ENCODE measurements around the gene AGO4.
"Not testable (repeated sequence)": the region's sequence is repeated elsewhere in the genome, so short reads cannot be mapped to it uniquely, and the experiment has no call there.

Gene AGO4

DNA sequence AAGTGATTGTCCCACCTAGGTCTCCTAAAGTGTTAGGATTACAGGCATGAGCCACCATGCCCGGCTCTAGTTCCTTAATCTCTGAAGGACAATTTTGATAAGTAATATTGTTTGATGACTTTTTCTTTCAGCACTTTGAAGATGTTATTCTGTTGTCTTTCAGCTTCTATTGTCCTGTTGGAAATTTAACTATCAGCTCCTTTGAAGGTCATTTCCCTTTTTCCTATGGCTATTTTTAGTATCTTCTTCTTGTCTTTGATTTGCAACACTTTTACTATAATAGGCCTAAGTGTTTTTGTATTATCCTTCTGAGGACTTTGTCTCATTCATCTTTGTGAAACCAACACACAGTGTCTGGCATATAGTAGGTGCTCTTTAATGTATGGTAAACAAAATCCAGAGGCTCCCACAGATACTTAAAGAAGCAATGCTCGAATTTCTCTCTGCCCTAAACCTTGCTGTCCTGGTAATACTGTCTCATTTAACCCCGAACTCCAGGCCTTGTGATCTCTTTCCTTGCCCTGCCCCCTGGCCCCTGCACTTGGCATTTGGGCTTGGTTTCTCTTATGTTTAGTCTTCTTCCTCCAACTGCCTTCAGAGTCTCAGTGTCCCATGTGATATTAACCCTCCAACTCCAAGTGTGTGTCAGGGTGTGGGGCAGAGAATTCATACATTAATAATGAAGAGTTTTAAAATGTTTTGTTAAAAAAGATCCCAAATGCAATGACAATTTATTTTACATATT, 56.2 kb downstream of the AGO4 start:
- no peak for FAIRE-seq
- no peak for DNase-seq (ENCODE audit: insufficient read length, low spot score)

DNA sequence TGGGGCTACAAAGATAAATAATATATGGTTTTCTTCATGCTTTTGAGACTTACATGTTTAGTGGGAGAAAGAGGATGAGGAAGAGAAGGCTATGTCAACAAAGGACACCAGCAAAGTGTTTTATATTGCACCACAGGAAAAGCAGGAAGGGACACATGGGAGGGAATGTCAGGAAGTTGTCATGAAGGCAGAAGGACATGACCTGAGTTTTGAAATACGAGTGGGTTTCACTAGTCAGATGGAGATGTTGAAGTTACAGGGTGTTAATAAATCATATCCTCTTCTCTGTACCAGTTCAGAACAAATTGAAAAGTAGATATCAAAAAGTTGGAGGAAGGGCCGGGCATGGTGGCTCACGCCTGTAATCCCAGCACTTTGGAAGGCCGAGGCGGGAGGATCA, 57.0 kb downstream of the AGO4 start:
- no peak for FAIRE-seq
- no peak for DNase-seq (ENCODE audit: insufficient read length, low spot score)

DNA sequence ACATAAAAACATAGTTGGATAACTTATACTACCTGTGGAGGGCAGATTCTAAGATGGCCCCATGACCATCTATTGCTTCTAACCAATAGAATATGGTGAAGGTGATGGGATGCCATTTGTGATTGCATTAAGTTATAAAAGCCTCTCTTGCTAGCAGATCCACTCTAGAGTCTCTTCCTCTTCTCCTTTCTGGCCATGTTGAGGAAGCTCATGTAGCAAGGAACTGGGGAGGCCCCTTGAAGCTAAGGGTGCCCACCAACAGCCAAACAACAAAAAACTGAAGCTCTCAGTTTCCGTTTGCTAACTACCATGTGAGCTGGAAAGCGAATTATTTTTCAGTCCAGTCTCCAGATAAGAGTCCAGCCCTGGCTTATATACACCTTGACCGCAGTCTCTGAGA, 59.2 kb downstream of the AGO4 start:
- DNase-seq (ENCODE audit: insufficient read length, low spot score): no peak
- FAIRE-seq: no peak

DNA sequence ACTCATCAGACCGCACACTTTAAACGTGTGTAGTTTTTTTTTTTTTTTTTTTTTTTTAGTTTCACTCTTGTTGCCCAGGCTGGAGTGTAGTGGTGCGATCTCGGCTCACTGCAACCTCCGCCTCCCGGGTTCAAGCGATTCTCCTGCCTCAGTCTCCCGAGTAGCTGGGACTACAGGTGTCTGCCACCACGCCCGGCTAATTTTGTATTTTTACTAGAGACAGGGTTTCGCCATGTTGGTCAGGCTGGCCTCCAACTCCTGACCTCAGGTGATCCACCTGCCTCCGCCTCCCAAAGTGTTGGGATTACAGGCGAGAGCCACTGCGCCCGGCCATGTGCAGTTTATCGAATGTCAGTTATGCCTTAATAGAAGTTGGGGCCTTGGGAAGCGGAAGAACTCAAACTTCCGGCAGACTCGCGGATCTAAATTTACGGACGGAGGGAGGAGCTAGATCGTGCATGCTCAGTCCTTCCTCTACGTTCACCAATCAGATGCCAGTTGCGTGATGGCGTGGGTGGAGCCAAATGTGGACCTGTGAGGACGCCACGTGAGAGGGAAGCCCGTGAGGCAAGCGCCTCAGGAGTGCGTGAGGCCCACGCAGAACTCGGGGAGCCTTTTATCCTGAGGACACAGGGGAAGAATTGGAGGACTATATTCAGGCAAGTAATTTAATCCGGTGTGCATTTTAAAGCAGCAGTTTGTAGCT, 61.6 kb downstream of the AGO4 start:
- FAIRE-seq; DNase-seq (ENCODE audit: insufficient read length, low spot score): not testable (repeated sequence)

DNA sequence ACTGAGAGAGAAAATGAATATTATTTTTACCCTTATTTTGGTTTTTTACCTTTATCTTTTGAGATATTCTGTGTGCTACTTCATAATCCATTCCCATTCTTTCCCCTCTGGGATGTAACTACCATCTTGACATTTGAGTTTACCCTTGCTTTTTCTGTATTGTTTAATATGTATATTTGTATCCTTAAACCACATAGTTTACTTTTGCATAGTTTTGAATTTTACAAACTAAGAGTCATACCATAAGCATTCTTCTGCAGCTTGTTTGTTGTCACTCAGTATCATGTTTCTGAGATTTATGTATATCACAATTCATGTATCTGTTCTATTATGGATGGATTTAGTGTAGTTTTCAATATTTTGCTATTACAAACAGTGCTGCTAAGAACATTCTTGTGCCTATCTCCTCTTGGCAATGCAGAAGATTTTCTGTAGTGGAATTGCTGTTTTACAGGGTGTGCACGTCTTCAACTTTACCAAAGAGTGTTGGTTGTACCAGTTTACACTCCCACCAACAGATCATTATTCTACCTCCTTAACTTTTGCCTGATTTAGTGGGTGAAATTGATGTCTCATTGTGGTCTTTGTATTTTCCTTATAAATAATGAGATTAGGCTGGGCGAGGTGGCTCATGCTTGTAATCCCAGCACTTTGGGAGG, 63.0 kb downstream of the AGO4 start:
- FAIRE-seq (no peak), DNase-seq (ENCODE audit: insufficient read length, low spot score) (no peak)

DNA sequence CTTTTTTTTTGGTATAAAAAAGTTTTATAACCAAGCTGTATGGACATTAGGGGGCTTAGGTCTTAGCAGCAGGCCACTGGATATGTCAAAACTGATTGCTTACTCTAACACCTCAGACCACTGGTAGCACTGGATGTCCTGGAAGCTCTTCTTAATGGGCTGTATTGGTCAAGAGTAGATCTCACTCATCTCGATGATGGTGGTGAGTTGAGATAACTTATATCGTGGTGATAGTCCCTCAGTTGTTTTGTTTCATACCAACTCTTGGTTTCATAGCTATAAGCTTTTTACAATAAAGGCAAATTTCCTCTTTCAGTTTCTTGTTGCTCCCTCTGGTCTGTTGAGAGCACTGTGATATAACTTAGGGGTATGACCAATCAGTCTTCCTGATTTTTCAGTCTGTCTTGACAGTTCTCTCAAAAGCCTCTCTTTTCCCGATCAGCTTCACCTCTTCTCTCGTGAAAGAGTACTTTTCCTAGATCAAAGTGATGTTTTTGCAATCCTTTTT, 65.5 kb downstream of the AGO4 start:
- peak; percentile 73 for FAIRE-seq
- no peak for DNase-seq (ENCODE audit: insufficient read length, low spot score)

DNA sequence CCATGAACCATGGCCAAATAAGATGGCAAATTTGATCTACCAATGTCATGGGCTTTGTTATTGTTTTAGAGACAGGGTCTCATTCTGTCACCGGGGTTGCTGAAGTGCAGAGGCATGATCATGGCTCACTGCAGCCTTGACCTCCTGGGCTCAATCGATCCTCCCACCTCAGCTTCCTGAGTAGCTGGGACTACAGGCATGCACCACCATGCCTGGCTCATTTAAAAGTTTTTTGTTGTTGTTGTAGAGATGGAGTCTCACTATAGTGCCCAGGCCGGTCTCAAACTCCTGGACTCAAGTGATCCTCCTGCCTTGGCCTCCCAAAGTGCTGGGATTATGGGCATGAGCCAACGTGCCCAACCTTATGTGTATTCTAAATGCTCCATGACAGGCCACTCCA, 66.3 kb downstream of the AGO4 start:
- not testable (repeated sequence) for FAIRE-seq

DNA sequence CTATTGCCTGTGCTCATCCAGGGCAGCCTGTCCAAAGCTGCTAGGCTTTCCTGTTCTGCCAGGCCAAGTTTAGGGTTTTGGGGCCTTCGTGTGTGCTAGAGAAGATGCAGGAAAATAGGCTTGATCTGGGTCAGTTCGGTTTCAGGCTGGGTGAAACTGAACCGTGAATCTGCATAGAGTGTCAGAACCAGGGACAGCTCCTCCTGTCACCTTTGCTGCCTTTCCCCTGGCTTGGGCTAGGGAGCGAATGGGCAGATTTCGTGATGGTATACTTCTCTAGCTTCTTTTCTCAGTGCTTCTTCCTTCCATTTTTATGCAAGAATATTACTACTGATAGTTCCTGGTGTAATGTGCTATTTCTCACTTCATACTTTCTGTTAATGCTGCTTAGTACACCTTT, 69.2 kb downstream of the AGO4 start:
- no peak for FAIRE-seq
- no peak for DNase-seq (ENCODE audit: insufficient read length, low spot score)

More for the DNA sequence above, 66.3 kb downstream of the AGO4 start:
- not testable (repeated sequence) for DNase-seq (ENCODE audit: insufficient read length, low spot score)

DNA sequence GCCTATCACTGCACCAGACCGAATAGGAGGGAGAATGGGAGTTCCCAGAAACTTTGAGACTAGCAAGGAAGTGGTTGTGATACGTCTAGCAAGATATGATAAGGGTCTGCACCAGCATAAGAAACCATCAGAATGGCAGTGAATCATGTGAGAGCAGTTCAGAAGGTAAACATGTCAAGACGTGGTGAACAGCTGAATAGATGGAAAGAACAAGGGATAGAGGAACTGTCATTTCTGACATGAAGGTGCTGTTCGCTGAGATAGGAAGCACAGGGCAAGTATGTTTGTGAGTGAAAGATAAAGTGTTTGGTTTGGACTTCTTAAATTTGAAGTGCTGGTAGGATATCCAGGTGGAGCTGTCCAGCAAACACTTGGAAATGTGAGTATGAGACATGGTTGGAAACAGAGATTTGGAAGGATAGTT, 74.0 kb downstream of the AGO4 start:
- no peak for DNase-seq (ENCODE audit: insufficient read length, low spot score)
- no peak for FAIRE-seq

DNA sequence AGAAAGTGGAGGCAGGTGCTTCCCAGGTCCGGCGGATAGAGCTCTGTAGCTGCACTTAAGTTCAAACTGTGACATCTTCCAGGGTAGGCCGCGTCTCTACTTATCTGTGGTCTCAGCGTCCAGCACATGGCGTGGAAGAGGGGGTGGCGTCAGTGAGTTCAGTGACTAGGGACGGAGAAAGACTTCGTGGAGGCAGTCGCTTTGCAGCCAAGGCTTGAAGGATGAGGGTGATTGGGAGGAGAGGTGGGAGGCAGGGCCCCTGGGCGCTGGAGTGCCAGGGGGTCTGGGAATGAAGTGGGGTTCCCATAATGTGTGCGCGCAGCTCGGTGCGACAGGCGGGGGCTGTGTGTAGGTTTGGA, 74.7 kb downstream of the AGO4 start:
- FAIRE-seq (no peak), DNase-seq (ENCODE audit: insufficient read length, low spot score) (no peak)

DNA sequence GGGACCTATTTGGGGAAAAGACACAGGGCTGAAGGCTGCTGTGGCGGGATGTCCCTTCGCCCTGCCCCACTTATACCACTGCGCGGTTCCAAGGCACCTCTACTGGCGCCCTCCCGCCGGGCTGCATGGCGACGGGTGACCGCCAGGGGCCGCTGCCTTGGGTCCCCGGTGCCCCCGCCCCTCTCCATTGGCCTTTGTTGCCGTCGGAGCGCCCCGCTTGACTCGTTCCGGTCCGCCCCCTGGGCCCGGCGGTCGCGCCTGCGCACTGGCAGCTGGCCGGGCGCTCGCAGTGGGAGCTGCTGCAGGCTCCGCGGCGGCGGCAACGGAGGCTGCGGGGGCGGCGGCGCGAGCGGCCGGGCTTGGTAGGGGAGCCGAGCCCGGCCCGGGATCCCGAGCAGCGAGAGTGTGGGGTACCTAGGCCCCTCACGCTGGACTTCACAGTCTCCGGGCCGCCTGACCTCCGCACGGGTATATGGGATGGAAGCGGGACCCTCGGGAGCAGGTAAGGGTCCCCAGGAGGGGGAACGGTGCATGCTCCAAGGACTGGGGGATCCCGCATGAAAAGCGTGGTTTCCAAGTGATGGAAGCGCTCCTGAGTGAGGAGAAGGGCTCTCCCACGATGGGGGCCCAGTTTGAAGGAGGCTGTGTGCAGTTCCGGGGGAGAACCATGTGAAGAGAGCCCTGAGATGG, 75.3 kb downstream of the AGO4 start, which contains the start of gene AGO1:
TSS of gene AGO1 (plus strand) at position 265 of the 690 bp plus-strand sequence. CDS start at position 478, 213 bp downstream.
- peak; percentile 86 for FAIRE-seq
- DNase-seq (ENCODE audit: insufficient read length, low spot score): peak; percentile 98

DNA sequence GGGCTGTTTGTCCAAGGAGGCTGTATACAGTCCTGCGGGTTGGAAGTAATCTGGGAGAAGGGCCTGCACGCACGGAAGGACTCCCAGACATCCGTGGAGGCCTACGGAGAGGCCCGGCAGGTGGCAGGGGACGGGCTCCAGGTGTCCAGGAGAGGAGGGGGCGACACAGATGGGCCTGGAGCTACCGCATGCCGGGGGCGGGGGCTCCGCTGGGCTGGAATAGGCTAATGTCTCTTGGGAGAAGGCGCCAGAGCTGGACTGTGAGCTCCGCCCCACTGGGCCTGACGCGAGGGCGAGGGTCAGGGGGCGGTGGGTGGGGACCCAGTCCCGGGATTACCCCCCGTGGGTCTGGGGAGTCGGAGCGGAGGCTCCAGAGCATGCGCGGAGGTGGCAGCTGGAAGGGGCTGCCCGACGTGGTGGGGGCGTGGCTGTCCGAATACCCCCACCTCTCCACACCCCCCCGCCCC, 75.9 kb downstream of the AGO4 start:
- FAIRE-seq (peak; percentile 44), DNase-seq (ENCODE audit: insufficient read length, low spot score) (peak; percentile 25)

DNA sequence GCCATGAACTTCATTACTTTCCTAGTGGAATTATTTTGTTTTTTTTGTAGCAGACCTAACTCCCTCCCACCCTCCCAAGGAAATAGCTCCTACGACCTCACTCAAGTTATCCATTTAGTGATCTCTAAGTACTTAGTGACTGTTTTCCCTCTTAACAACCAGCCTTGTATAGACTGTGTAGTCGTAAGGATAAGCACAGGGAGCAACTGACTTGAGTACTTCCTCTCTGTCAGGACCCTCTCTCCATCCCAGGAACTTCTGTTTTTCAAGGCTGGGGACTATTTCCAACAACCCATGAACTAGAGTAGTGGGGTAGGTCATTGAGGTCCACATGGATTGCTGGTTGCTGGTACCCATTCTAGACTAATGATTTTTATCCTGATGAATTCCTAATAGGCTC, 77.1 kb downstream of the AGO4 start:
- FAIRE-seq (no peak), DNase-seq (ENCODE audit: insufficient read length, low spot score) (no peak)

DNA sequence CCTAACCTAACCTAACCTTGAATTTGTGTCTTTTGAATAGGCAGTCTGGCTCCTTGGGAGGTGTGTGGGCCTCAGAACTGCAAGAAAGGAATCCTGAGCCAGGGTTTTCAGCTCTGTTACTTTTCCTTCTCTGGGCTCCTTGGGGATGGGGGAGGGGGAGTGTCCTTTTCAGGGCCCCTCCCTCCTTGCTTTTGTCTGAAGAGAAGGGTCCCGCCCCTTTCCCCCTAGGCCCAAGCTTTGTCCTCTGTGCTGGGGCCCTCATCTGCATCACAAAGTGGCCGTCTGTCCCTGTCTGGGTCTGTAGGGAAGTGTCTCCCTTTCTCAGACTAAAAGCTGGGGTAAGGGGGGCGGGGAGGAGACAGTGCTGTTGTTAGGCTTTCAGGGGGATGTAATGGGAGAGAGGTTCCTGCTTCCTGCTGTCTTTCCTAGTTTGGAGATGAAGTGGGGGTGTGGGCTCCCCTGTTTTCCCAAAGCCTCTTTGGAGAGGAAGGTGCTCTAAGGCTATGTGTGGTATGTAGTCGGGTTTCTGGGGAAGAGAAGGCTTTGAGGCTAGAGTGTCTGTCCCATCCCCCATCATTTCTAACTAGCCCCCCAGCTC, 78.2 kb downstream of the AGO4 start:
- FAIRE-seq (no peak), DNase-seq (ENCODE audit: insufficient read length, low spot score) (no peak)

DNA sequence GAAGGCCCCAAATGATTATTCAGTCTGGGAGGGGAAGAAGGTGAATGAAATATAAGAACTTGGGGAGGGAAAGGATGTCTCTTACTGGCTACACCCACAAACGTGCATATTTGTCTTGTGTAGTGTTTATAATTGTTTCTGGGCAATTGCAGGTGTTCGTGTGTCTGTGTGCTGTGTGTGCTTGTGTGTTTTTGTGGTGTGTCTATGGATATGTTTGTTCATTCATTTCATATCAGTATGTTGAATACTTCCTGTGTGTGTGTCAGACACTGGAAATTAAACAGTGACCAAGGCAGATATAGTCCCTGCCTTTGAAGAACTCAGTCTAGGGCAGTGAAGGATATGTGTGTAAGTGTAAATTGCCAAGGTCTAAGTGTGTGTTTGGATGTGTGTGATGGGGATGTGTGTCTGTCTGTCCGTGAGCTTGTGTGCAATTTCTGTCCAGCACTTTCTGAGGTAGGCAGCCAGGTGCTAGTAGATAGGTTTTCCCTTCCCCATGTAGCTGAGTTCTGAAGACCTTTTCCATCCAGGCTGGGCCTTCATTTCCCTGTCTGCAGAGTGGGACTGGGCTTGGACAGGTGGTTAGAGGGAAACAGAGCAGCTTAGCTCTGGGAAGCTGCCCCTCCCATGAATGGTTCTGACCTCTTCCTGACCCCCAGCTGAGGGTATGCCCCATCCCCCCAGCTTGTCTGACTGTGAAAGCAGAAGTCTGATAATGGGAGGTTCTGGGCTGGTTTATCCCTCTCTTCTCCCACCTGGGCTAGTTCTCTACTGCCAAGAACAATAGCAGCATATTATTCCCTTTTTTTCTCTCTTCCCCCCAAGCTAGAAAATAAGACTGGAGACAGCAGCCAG, 79.0 kb downstream of the AGO4 start:
- DNase-seq (ENCODE audit: insufficient read length, low spot score) (peak; percentile 33), FAIRE-seq (peak; percentile 57)

DNA sequence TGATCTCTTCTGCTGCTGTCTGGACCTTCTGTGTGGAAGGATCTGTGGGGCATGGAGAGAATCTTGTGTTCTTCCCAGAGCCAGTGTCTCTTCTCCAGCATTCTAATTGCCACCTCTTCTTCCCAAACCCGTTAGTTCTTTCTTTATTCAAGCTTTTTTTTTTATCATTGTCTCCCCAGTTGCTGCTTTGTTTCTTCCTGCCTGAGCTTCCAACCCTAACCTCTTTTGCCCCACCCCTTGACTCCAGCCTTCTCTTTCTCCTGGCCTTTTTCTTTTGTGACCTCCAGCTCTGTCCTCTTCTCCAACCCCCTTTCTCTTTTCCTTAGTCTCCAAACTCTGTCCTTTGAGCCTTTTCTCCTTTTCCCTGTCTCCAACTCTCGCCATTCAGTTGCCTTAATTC, 79.7 kb downstream of the AGO4 start:
- FAIRE-seq: no peak
- DNase-seq (ENCODE audit: insufficient read length, low spot score): no peak

DNA sequence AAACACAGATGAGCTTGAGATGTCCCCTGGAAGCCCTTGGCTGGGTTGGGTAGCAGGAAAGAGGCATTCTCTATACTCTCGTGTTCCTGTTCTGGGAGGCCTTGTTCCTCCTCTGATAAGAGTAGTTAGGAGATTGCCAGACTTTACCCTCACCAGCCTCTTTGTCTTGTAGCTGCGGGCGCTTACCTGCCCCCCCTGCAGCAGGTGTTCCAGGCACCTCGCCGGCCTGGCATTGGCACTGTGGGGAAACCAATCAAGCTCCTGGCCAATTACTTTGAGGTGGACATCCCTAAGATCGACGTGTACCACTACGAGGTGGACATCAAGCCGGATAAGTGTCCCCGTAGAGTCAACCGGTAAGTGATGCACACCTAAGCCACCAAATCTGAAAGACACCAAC, 80.4 kb downstream of the AGO4 start:
- DNase-seq (ENCODE audit: insufficient read length, low spot score): no peak
- FAIRE-seq: no peak

DNA sequence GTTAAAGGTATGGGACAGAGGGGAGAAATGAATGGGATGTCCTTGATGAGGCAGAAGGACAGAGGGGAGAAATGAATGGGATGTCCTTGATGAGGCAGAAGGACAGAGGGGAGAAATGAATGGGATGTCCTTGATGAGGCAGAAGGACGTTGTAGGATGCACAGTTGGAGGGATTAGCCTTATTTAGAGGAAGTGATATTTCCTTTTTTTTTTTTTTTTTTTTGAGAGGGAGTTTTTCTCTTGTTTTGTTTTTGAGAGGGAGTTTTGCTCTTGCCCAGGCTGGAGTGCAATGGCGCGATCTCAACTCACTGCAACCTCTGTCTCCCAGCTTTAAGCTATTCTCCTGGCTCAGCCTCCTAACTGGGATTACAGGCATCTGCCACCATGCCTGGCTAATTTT, 81.2 kb downstream of the AGO4 start:
- not testable (repeated sequence) for DNase-seq (ENCODE audit: insufficient read length, low spot score)

More for the DNA sequence above, 81.2 kb downstream of the AGO4 start:
- FAIRE-seq: not testable (repeated sequence)
